Epithelial cell of esophagus (primary cell): ENCODE data around the gene ELL2.

Experiments
- DNase-seq: peaks from one replicate; pipeline ENCODE4 v3.0.0; 2010; ENCODE audit warnings: low read depth
- H3K4me3 ChIP-seq: 2 replicates; pipeline ENCODE4 v1.5.1; 2011; ENCODE audit warnings: mild to moderate bottlenecking, low read length, control low read depth
- CTCF ChIP-seq: IDR thresholded peaks from 2 replicates; pipeline ENCODE4 v1.5.1; 2011; ENCODE audit warnings: low read depth, mild to moderate bottlenecking, low read length, control low read depth, inconsistent platforms; ENCODE audit not compliant: insufficient read depth; ENCODE audit errors: missing control alignments

Gene ELL2

GRCh38 chr5:95984287-95984938, 22.8 kb upstream of the ELL2 start:
- H3K4me3 ChIP-seq: no peak overlapping the region
- no peak for TF ChIP-seq CTCF
- peak; percentile 42 for DNase-seq

GRCh38 chr5:95983509-95983908, 21.9 kb upstream of the ELL2 start:
- no peak for TF ChIP-seq CTCF
- DNase-seq: no peak
- no peak overlapping the region for H3K4me3 ChIP-seq

DNA sequence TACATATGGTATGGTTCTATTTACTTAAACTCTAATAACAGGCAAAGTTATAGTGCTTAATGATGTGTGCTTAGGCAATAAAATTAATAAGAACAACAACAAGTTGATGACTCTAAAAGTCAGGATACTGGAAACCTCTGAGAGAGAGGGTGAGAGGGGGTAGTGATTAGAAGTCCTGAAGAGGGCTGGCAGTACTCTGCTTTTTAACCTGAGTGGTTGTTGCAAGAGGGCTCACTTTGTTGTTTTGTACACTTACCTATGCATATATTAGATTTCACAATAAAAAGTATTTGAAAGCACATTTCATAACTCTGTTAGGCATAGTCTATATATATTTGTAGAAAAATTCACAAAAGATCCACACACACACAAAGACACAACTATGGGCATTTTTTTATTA, 21.4 kb upstream of the ELL2 start:
- no peak overlapping the region for H3K4me3 ChIP-seq
- DNase-seq: no peak
- TF ChIP-seq CTCF: no peak

DNA sequence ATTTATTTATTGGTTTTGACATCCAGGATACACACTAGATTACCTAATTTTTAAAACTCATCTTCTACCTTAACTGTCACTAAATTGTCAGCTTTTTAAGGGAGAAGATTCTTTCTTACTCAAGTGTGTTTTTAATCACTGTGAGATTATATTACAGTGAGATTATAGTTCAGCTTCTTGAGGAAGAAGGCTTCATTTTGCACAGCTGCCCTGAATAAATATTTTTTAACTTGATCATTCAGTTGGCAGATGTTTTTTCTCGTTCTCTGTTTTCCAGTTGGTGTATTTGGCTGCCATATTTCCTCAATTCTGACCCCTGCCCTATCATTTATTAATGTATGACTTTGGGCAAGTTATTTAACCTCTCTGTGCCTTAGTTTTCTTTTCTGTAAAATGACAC, 15.0 kb upstream of the ELL2 start:
- no peak overlapping the region for H3K4me3 ChIP-seq
- DNase-seq: no peak
- TF ChIP-seq CTCF: no peak

- no peak for DNase-seq
- no peak overlapping the region for H3K4me3 ChIP-seq
- no peak for TF ChIP-seq CTCF
Observed at GRCh38 chr5:95975703-95976102, 14.1 kb upstream of the ELL2 start.

- peak; percentile 34 for DNase-seq
- H3K4me3 ChIP-seq: no peak overlapping the region
- no peak for TF ChIP-seq CTCF
Observed at GRCh38 chr5:95973793-95974325, 12.2 kb upstream of the ELL2 start.

DNA sequence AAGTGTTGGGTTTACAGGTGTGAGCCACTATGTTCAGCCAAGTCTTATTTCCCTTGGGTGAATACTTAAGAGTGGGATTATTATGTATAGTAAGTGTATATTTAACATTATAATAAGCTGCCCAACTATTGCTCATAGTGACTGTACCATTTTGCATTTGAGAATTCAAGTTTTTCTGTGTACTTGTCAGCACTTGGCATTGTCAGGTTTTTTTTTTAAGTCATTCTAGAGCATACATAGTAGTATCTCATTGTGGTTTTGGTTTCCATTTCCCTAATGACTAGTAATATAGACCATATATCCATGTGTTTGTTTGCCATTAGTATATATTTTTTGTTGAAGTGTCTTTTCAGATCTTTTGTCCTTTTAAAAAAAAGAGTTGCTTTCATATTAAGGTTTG, 10.5 kb upstream of the ELL2 start:
- no peak for TF ChIP-seq CTCF
- H3K4me3 ChIP-seq: no peak overlapping the region
- DNase-seq: no peak
